Activated CD4-positive, alpha-beta T cell treated with anti-CD3 and anti-CD28 coated beads, Interleukin-2, amount 10 ng/mL, durations not matched to agents 7 days and 5 days (primary cell): ENCODE measurements around the gene RPL13A. TPM values are rescaled to one million over a fixed set of nuclear protein-coding genes. Genes with fewer than 3 reads are reported as not detected.

Source experiments
- CTCF ChIA-PET: fragments of 350-600 bp; sonication (Branson Sonifier 250); formaldehyde crosslinking; loops from one replicate; lab custom pipeline; 2021; ENCODE audit warnings: antibody characterized with exemption; lab: Charles Lee
- POLR2A ChIA-PET: fragments of 350-600 bp; sonication (Branson Sonifier 250); formaldehyde crosslinking; loops from one replicate; lab custom pipeline; 2021; ENCODE audit warnings: antibody characterized with exemption; lab: Charles Lee
- DNase-seq: peaks from one replicate; pipeline ENCODE4 v3.0.0-alpha.2; 2020
- H3K27ac Mint-ChIP-seq: one replicate; pipeline ENCODE4 v1.8.0; 2021; ENCODE audit warnings: mild to moderate bottlenecking, moderate library complexity, mixed read lengths
- H3K27me3 Mint-ChIP-seq: one replicate; pipeline ENCODE4 v1.8.0; 2021; ENCODE audit warnings: mixed read lengths
- H3K36me3 Mint-ChIP-seq: one replicate; pipeline ENCODE4 v1.8.0; 2021; ENCODE audit warnings: low read depth, mixed read lengths
- H3K4me1 Mint-ChIP-seq: one replicate; pipeline ENCODE4 v1.8.0; 2021; ENCODE audit warnings: mixed read lengths
- H3K4me3 Mint-ChIP-seq: one replicate; pipeline ENCODE4 v1.8.0; 2021; ENCODE audit warnings: mild to moderate bottlenecking, moderate library complexity, mixed read lengths
- H3K9me3 Mint-ChIP-seq: one replicate; pipeline ENCODE4 v1.8.0; 2021; ENCODE audit warnings: mixed read lengths
- total RNA-seq, 2 experiments: library from RNA; stranded (reverse); gene quantifications; one replicate each; pipeline ENCODE4 v1.2.3, GENCODE V29; 2021

Gene RPL13A
- total RNA-seq, 2 experiments from 2014 or later, result 2,327 to 2,349 TPM

- POLR2A ChIA-PET, result interaction anchor here (0.6 to 1.1 kb wide), 2 partner anchors 18 to 106 kb away, joined by 4 read pairs; no protein-coding TSS in a partner anchor
- peaks cover 41% of the 10 kb centered on the region for H3K36me3 Mint-ChIP-seq
- CTCF ChIA-PET, result interaction anchor here (0.6 to 2.1 kb wide), 31 partner anchors 8 to 550 kb away, joined by 3 to 15 read pairs (median 3); partner anchors contain the start of genes CD37, PIH1D1, PRRG2 and RPL13A
Measured at GRCh38 chr19:49473868-49474541, 13.4 kb upstream of the RPL13A start, which contains the start of gene FLT3LG. Gene FLT3LG, plus strand, starts transcription at chr19:49474215. Its CDS starts 425 bp downstream, at chr19:49474640.

GRCh38 chr19:49474542-49474924 lies 12.9 kb upstream of the RPL13A start:
- peaks cover 51% of the 10 kb centered on the region for H3K4me1 Mint-ChIP-seq
- POLR2A ChIA-PET, result no interaction called here
- H3K27ac Mint-ChIP-seq, result peak overlapping the region; percentile 85
- no peaks in the 10 kb centered on the region for H3K27me3 Mint-ChIP-seq
- H3K4me3 Mint-ChIP-seq, result peak overlapping the region; percentile 91
- no peak for DNase-seq
- H3K9me3 Mint-ChIP-seq, result no peaks in the 10 kb centered on the region
- peaks cover 41% of the 10 kb centered on the region for H3K36me3 Mint-ChIP-seq
- CTCF ChIA-PET, result interaction anchor here (0.5 to 1.7 kb wide), 6 partner anchors 17 to 106 kb away, joined by 3 to 13 read pairs (median 4); partner anchors contain the start of genes NOSIP, PRRG2 and RPS11

More at GRCh38 chr19:49473868-49474541, 13.4 kb upstream of the RPL13A start, which contains the start of gene FLT3LG:
- DNase-seq, result peak; percentile 99
- H3K4me1 Mint-ChIP-seq, result peaks cover 54% of the 10 kb centered on the region
- no peaks in the 10 kb centered on the region for H3K27me3 Mint-ChIP-seq
- H3K27ac Mint-ChIP-seq, result peak within 1 kb of the TSS; percentile 85
- no peaks in the 10 kb centered on the region for H3K9me3 Mint-ChIP-seq
- H3K4me3 Mint-ChIP-seq, result peak within 1 kb of the TSS; percentile 91

DNA sequence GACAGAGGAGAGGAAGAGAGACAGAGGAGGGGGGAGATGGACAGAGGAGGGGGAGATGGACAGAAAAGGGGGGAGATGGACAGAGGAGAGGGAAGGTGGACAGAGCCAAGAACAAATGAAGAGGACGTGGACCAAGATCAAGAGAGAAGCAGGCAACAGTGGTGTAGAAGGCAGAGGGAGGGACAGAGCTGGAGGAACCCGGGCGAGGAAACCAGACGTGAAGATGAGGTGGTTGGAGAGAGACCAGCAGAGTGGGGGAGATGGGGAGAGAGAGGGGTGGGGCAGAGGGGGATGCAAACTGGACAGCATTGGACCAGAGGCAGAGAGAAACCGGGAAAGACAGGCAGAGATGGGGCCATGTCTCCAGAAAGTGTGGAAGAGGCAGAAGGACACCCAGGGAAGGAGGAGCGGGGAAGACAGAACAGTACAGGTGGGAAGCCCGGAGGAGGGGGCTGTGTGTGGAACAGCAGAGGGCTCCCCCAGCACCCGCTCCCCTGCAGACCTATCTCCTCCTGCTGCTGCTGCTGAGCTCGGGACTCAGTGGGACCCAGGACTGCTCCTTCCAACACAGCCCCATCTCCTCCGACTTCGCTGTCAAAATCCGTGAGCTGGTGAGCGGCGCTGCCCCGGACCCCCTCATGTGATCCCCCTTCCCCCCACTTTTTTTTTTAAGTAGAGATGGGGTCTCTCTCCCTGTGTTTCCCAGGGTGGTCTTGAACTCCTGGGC lies 12.1 kb upstream of the RPL13A start:
- Mint-ChIP-seq H3K27me3 (no peaks in the 10 kb centered on the region), H3K27ac (peak overlapping the region; percentile 85), H3K36me3 (peaks cover 41% of the 10 kb centered on the region), H3K9me3 (no peaks in the 10 kb centered on the region), H3K4me3 (peak overlapping the region; percentile 91), H3K4me1 (peaks cover 46% of the 10 kb centered on the region)
- DNase-seq, result no peak
- ChIA-PET POLR2A (no interaction called here), CTCF (interaction anchor here (0.5 to 2.7 kb wide), 21 partner anchors 9 to 249 kb away, joined by 3 to 14 read pairs (median 4); partner anchors contain the start of genes NOSIP, PIH1D1, PRRG2 and RPS11)

GRCh38 chr19:49475995-49476880 lies 11.2 kb upstream of the RPL13A start:
- H3K4me3 Mint-ChIP-seq, result peak overlapping the region; percentile 91
- H3K27me3 Mint-ChIP-seq, result no peaks in the 10 kb centered on the region
- no peaks in the 10 kb centered on the region for H3K9me3 Mint-ChIP-seq
- ChIA-PET CTCF (interaction anchor here (0.6 to 2.7 kb wide), 21 partner anchors 8 to 250 kb away, joined by 3 to 14 read pairs (median 4); partner anchors contain the start of genes NOSIP, PIH1D1, PRRG2 and RPS11), POLR2A (interaction anchor here (1.0 kb wide), 1 partner anchor 19 kb away, joined by 4 read pairs; no protein-coding TSS in a partner anchor)
- H3K27ac Mint-ChIP-seq, result peak overlapping the region; percentile 85
- H3K36me3 Mint-ChIP-seq, result peaks cover 41% of the 10 kb centered on the region
- DNase-seq, result peak; percentile 84
- peaks cover 42% of the 10 kb centered on the region for H3K4me1 Mint-ChIP-seq

GRCh38 chr19:49479975-49480628 lies 7.3 kb upstream of the RPL13A start:
- H3K36me3 Mint-ChIP-seq, result peaks cover 55% of the 10 kb centered on the region
- H3K4me1 Mint-ChIP-seq, result peaks cover 36% of the 10 kb centered on the region
- no peaks in the 10 kb centered on the region for H3K9me3 Mint-ChIP-seq
- no peak overlapping the region for H3K27ac Mint-ChIP-seq
- ChIA-PET CTCF (no interaction called here), POLR2A (interaction anchor here (0.6 kb wide), 1 partner anchor 154 kb away, joined by 9 read pairs; no protein-coding TSS in a partner anchor)
- no peak overlapping the region for H3K4me3 Mint-ChIP-seq
- DNase-seq, result no peak
- no peaks in the 10 kb centered on the region for H3K27me3 Mint-ChIP-seq

DNA sequence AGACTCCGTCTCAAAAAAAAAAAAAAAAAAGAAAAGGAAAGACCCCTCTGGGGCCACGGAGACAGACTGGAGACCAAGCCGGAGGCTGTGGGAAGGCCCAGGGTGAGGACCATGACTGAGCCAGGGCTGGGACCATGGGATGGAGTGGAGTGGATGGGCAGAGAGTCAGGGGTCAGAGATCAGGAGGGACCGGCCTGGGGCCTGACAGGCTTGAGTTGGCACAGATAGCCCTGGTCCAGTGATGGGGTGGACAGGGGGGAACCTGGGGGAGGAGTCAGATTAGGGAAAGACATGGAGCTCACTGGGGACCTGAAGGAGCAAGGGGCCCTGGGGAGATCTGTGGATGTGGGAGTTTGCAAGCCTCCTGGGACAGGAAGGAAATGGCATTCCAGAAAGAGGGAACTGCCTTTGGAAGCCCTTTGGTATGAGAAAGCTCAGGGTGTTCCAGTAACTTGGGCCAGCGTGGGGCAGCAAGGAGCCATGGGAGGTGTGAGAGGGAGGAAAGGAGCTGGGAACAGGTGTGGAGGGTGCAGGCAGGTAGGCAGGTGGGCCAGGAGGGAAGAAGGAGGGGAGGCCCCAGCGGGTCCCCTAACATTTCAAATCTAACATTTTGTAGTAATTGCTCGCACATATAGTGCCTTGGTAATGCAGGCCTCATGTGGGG lies 6.3 kb upstream of the RPL13A start:
- H3K9me3 Mint-ChIP-seq, result no peaks in the 10 kb centered on the region
- ChIA-PET POLR2A (no interaction called here), CTCF (interaction anchor here (0.6 to 1.4 kb wide), 4 partner anchors 9 to 272 kb away, joined by 3 to 6 read pairs (median 4); no protein-coding TSS in a partner anchor)
- peaks cover 55% of the 10 kb centered on the region for H3K36me3 Mint-ChIP-seq
- peak overlapping the region; percentile 57 for H3K27ac Mint-ChIP-seq
- H3K27me3 Mint-ChIP-seq, result no peaks in the 10 kb centered on the region
- peaks cover 43% of the 10 kb centered on the region for H3K4me1 Mint-ChIP-seq
- no peak for DNase-seq
- H3K4me3 Mint-ChIP-seq, result no peak overlapping the region

DNA sequence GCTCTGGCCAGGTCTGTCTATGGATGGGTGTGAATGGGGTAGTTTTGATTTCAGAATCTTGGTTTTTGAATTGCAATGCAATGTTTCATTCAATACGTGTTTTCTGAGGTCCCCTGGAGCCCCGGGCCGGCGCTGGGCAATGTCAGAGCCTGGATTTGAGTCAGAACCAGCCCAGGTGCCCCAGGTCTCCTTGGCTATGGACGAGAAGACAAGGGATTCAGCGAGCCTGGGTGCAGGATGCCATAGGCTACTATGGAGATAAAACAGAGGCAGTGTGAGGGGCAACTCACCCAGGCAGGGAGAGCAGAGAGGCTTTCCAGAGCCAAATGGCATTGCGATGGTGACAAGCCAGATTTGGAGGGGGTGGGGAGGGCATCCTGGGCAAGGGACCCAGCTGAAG lies 1.2 kb upstream of the RPL13A start:
- peak overlapping the region; percentile 70 for H3K27ac Mint-ChIP-seq
- H3K4me1 Mint-ChIP-seq, result peaks cover 45% of the 10 kb centered on the region
- CTCF ChIA-PET, result no interaction called here
- H3K9me3 Mint-ChIP-seq, result no peaks in the 10 kb centered on the region
- no peaks in the 10 kb centered on the region for H3K27me3 Mint-ChIP-seq
- H3K4me3 Mint-ChIP-seq, result no peak overlapping the region
- no peak for DNase-seq
- POLR2A ChIA-PET, result interaction anchor here (0.7 kb wide), 1 partner anchor 35 kb away, joined by 3 read pairs; the partner anchor contains the start of gene PIH1D1
- peaks cover 78% of the 10 kb centered on the region for H3K36me3 Mint-ChIP-seq

DNA sequence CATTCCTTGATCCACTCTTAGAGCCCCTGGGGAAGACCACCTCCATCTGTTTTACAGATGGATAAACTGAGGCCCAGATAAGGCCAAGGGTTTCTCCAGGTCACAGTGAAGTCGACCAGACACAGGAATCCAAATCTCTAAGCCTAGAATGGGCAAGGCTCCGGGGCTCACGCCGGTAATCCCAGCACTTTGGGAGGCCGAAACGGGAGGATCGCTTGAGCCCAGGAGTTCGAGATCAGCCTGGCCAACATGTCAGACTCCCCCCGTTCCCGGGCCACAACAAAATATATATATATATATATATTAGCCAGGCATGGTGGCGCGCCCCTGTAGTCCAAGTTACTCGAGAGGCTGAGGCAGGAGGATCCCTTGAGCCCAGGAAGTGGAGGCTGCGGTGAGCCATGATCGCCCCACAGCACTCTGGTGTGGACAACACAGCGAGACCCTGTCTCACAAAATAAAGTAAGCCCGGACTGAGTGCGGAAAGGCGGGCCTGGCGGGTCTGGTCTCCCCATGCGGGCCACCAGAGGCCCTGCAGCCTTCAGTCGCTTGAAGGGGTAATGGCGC lies 615 bp upstream of the RPL13A start:
- H3K27ac Mint-ChIP-seq, result peak overlapping the region; percentile 91
- ChIA-PET POLR2A (interaction anchor here (0.7 kb wide), 1 partner anchor 35 kb away, joined by 3 read pairs; the partner anchor contains the start of gene PIH1D1), CTCF (interaction anchor here (1.4 kb wide), 1 partner anchor 83 kb away, joined by 3 read pairs; no protein-coding TSS in a partner anchor)
- no peaks in the 10 kb centered on the region for H3K9me3 Mint-ChIP-seq
- H3K4me3 Mint-ChIP-seq, result peak overlapping the region; percentile 89
- H3K4me1 Mint-ChIP-seq, result peaks cover 44% of the 10 kb centered on the region
- no peak for DNase-seq
- H3K27me3 Mint-ChIP-seq, result no peaks in the 10 kb centered on the region
- H3K36me3 Mint-ChIP-seq, result peaks cover 76% of the 10 kb centered on the region

- Mint-ChIP-seq H3K4me3 (peak overlapping the region; percentile 89), H3K27ac (peak overlapping the region; percentile 91), H3K27me3 (no peaks in the 10 kb centered on the region), H3K9me3 (no peaks in the 10 kb centered on the region), H3K4me1 (peaks cover 51% of the 10 kb centered on the region), H3K36me3 (peaks cover 80% of the 10 kb centered on the region)
- no peak for DNase-seq
- POLR2A ChIA-PET, result interaction anchor here (1.0 to 1.2 kb wide), 2 partner anchors 11 to 15 kb away, joined by 3 to 7 read pairs; no protein-coding TSS in a partner anchor
- CTCF ChIA-PET, result interaction anchor here (0.7 to 2.2 kb wide), 7 partner anchors 9 to 190 kb away, joined by 3 to 12 read pairs (median 3); partner anchors contain the start of gene FLT3LG
Measured at GRCh38 chr19:49488046-49488862, 846 bp downstream of the RPL13A start.
